Suprapubic skin (tissue), 4 donors: ENCODE results near the gene GUCA1A.

Experiments used
- EP300 ChIP-seq: sonication (generic); formaldehyde crosslinking; IDR thresholded peaks from one replicate; pipeline ENCODE4 v1.6.1; 2017; ENCODE audit warnings: antibody characterized with exemption
- POLR2A ChIP-seq, 2 donors: fragments of 450-650 bp; IDR thresholded peaks; one replicate each; pipeline ENCODE4 v1.6.1; 2017; ENCODE audit warnings: antibody characterized with exemption in 2 of 2, mild to moderate bottlenecking in 2 of 2, moderate library complexity in 2 of 2
- POLR2AphosphoS5 ChIP-seq, 3 donors: sonication (generic); formaldehyde crosslinking; IDR thresholded peaks; one replicate each; pipeline ENCODE4 v1.6.1; 2017; ENCODE audit warnings: antibody characterized with exemption in 3 of 3
- TF ChIP-seq, protein P1 (sequence below), 2 donors: fragments of 200-600 bp in 1 of 2; fragments of 450-650 bp in 1 of 2; sonication (generic) in 1 of 2; IDR thresholded peaks; one replicate each; pipeline ENCODE4 v1.5.1; 2016 to 2019; ENCODE audit warnings: antibody characterized with exemption in 2 of 2, mild to moderate bottlenecking in 1 of 2, moderate library complexity in 1 of 2

DNA sequence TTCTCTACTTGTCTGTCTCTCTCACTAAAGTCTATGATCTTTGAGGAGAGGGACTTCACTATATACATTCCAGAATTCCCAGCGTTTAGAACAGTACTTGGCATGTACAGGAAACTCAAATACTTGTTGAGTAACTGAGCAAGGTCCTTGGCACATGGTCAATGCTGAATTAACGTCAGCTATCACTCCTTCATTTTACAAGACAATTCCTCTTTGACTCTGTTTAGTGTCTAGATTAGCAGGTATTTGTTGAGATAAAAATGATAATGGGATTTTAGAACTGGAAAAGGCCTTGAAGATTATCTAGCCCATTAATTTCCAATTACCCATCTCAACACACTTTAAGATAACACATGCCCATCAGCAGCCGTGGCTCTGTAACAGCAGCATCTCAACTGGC, 28.2 kb downstream of the GUCA1A start:
- TF ChIP-seq POLR2AphosphoS5 (IDR thresholded peaks at IDR 0.05) (no peak), POLR2A (IDR thresholded peaks at IDR 0.05) (no peak), EP300 (no peak)
- TF ChIP-seq, protein P1, sequence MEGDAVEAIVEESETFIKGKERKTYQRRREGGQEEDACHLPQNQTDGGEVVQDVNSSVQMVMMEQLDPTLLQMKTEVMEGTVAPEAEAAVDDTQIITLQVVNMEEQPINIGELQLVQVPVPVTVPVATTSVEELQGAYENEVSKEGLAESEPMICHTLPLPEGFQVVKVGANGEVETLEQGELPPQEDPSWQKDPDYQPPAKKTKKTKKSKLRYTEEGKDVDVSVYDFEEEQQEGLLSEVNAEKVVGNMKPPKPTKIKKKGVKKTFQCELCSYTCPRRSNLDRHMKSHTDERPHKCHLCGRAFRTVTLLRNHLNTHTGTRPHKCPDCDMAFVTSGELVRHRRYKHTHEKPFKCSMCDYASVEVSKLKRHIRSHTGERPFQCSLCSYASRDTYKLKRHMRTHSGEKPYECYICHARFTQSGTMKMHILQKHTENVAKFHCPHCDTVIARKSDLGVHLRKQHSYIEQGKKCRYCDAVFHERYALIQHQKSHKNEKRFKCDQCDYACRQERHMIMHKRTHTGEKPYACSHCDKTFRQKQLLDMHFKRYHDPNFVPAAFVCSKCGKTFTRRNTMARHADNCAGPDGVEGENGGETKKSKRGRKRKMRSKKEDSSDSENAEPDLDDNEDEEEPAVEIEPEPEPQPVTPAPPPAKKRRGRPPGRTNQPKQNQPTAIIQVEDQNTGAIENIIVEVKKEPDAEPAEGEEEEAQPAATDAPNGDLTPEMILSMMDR (IDR thresholded peaks at IDR 0.05) = no peak
